Heart left ventricle (tissue), 16 donors: ENCODE measurements around the gene SEPSECS. TPM values are rescaled to one million over a fixed set of nuclear protein-coding genes. Genes with fewer than 3 reads are reported as not detected.

Experiments
- ATAC-seq, 4 donors: fragments of 200-7000 bp; cut with Tn5 transposase; one replicate each; pipeline ENCODE4 v1.9.1; 2020 to 2022; ENCODE audit warnings: moderate library complexity in 4 of 4, mild to moderate bottlenecking in 3 of 4, moderate number of reproducible peaks in 1 of 4
- DNase-seq, 5 donors: peaks; one replicate each; pipeline ENCODE4 v3.0.0-alpha.2; 2020
- H3K27ac ChIP-seq, 12 donors: fragments of 200-600 bp; sonication (generic) in 4 of 12; one replicate each; pipeline versions ENCODE4 v1.5.0 to v1.8.0; 2016 to 2022; ENCODE audit warnings: mild to moderate bottlenecking in 2 of 12
- H3K27me3 ChIP-seq, 9 donors: fragments of 200-600 bp; sonication (generic) in 2 of 9; one replicate each; pipeline versions ENCODE4 v1.5.1 to v1.8.0; 2016 to 2022; ENCODE audit warnings: mild to moderate bottlenecking in 3 of 9
- H3K36me3 ChIP-seq, 9 donors: fragments of 200-600 bp; sonication (generic) in 2 of 9; one replicate each; pipeline versions ENCODE4 v1.5.0 to v1.8.0; 2018 to 2022; ENCODE audit warnings: mild to moderate bottlenecking in 2 of 9
- H3K4me1 ChIP-seq, 12 donors: fragments of 200-600 bp; sonication (generic) in 4 of 12; one replicate each; pipeline versions ENCODE4 v1.5.0 to v1.8.0; 2016 to 2022; ENCODE audit warnings: mild to moderate bottlenecking in 3 of 12
- H3K4me3 ChIP-seq, 12 donors: fragments of 200-600 bp; sonication (generic) in 4 of 12; one replicate each; pipeline versions ENCODE4 v1.5.0 to v1.8.0; 2017 to 2022; ENCODE audit warnings: mild to moderate bottlenecking in 9 of 12, moderate library complexity in 4 of 12
- H3K9me3 ChIP-seq, 12 donors: fragments of 200-600 bp; sonication (generic) in 4 of 12; one replicate each; pipeline versions ENCODE4 v1.5.0 to v1.8.0; 2016 to 2022; ENCODE audit warnings: mild to moderate bottlenecking in 1 of 12
- POLR2A ChIP-seq, 2 donors: fragments of 450-650 bp; IDR thresholded peaks; one replicate each; pipeline ENCODE4 v1.6.1; 2017; ENCODE audit warnings: antibody characterized with exemption in 2 of 2, mild to moderate bottlenecking in 2 of 2, moderate library complexity in 2 of 2
- WGBS, 4 donors: extraction: QIAGEN DNeasy Blood & Tissue Kit in 2 of 4; methylation state at CpG; one replicate each; pipeline versions ENCODE4 v1.1.5 to v1.1.7; 2013 to 2018; 5-methylcytosine and 5-hydroxymethylcytosine counted together
- intact Hi-C, 10 donors: fragments of 100-400 bp; cut with DNase I; formaldehyde crosslinking; loops; one replicate each; pipeline versions ENCODE4 v1.11.1 to v1.14.2; 2022
- polyA plus RNA-seq, 2 donors: library from polyadenylated mRNA; stranded (reverse); fragments of 200-250 nt; gene quantifications; one replicate each; pipeline ENCODE4 v1.2.3, GENCODE V29; 2013
- total RNA-seq, 9 donors: library from RNA; depleted of rRNA in 2 of 9; stranded (reverse); fragments of >200 nt in 2 of 9; fragmentation: NEBNext Ultra II Directional in 3 of 9; extraction: Animal tissue kit (Norgen Biotek cat#: 25700) in 3 of 9; gene quantifications; one replicate each; pipeline versions ENCODE4 v1.1.0 to v1.2.4, GENCODE V29; 2016 to 2023
- TF ChIP-seq, protein P1 (sequence below), 12 donors: fragments of 200-600 bp; sonication (generic) in 4 of 12; IDR thresholded peaks; one replicate each; pipeline versions ENCODE4 v1.5.0 to v1.8.0; 2018 to 2022; ENCODE audit warnings: antibody characterized with exemption in 12 of 12, mild to moderate bottlenecking in 5 of 12
- donor health status: ischemic (EF 13 %, LVEDD 7.1; RV severe dilation, severe dysfunction).
- donor health status: healthy with polysubstance abuse.
- donor health status: DM: no; HTN: yes; CAD: no.
- donor health status: DM: no; HTN: no; CAD: no.
- donor health status: ischemic (EF 25% LVEDD 6.9; RV normal size, moderate dysfunction).
- donor health status: ischemic (EF 25% LVEDD 5.7; RV mildly dilated, moderate dysfunction).
- donor health status: healthy.
- donor health status: DM: yes; HTN: yes; CAD: no.
- donor health status: ischemic (EF 35%, LVEDD 5.7; RV mildly dilated, moderate dysfunction).
- donor health status: nonischemic (EF 11% LVEDD 7.7; RV severe dilation, severe dysfunction).
- donor health status: DM: yes; HTN: yes; CAD: no.
- donor health status: PGD.
- donor health status: ischemic (EF 29% LVEDD 5.4; RV normal size, mild dysfunction).
- donor health status: nonischemic (EF 23%, LVEDD 6.1; RV moderate dilation, normal function).

SEPSECS gene
- total and polyA plus RNA-seq, 11 donors, result 2.0 to 7.6 (median 5.6) TPM

DNA sequence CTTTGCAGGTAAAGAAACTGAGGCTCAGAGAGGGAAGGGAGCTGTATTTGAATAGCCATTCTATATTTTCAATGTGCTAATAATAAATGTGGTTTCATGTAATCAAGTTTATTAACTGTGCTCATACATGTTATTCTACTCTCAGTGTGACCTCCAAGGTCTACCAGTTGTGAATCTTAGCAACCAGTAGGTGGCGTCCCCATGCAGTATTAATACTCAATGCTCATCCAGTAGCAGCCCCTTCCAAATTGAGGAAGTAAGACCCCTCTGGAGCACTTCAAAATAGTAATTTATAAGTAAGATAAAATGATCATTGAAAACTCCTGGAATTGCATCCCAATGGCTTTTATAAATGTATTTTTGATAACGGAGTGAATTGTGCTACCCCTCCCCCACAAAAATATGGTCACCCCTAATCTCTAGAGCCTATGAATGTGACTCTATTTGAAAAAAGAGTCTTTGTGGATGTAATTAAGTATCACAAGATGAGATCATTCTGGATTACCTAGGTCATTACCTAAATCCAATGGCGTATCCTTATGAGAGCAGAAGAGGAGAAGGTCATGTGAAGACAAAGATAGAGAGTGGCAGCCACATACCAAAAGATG lies 20.4 kb upstream of the SEPSECS start:
- H3K27ac ChIP-seq, result no peak overlapping the region
- no peak for DNase-seq
- intact Hi-C loops, result loop anchor here in 4 of 10 donors (5.0 to 10.0 kb wide), 3 partner anchors 114 to 187 kb away; no protein-coding TSS in a partner anchor
- H3K9me3 ChIP-seq, result no peaks in the 10 kb centered on the region
- H3K4me1 ChIP-seq, result no peaks in the 10 kb centered on the region
- H3K36me3 ChIP-seq, result no peaks in the 10 kb centered on the region
- no peak overlapping the region for H3K4me3 ChIP-seq
- TF ChIP-seq POLR2A (IDR thresholded peaks at IDR 0.05), result no peak
- TF ChIP-seq, protein P1, sequence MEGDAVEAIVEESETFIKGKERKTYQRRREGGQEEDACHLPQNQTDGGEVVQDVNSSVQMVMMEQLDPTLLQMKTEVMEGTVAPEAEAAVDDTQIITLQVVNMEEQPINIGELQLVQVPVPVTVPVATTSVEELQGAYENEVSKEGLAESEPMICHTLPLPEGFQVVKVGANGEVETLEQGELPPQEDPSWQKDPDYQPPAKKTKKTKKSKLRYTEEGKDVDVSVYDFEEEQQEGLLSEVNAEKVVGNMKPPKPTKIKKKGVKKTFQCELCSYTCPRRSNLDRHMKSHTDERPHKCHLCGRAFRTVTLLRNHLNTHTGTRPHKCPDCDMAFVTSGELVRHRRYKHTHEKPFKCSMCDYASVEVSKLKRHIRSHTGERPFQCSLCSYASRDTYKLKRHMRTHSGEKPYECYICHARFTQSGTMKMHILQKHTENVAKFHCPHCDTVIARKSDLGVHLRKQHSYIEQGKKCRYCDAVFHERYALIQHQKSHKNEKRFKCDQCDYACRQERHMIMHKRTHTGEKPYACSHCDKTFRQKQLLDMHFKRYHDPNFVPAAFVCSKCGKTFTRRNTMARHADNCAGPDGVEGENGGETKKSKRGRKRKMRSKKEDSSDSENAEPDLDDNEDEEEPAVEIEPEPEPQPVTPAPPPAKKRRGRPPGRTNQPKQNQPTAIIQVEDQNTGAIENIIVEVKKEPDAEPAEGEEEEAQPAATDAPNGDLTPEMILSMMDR (IDR thresholded peaks at IDR 0.05), result peak; percentile 28 to 64 (median 51)
- peak in 3 of 4 donors; percentile 55 to 69 (median 62) for ATAC-seq
- no peaks in the 10 kb centered on the region for H3K27me3 ChIP-seq
- 61 to 72% (median 69%) methylated on average over 3 of the region's 3 CpGs for WGBS, 4 donors

DNA sequence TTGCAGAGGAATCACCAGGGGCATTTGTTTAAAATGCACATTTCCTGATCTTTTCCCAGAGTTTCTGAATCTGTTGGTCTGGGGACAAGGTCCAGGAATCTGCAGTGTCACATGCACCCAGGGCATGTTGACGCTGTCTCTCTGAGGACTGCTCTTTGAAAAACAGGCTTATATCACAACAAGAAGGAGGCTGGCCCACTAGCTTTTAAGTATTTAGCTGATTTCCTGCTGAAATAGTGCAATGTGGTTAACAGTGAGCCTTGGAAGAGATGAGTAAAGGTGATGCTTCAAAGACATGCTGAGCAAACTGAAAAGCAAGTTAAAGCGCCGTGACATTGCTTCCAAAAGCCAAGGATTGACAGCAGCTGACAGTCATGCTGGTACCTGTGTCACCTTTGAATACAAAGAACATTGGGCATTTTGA lies 18.6 kb upstream of the SEPSECS start:
- WGBS, 4 donors, result 67 to 82% (median 70%) methylated on average over 3 of the region's 3 CpGs
- peaks cover 0 to 13% (median 7%) of the 10 kb centered on the region in 12 donors for H3K4me1 ChIP-seq

DNA sequence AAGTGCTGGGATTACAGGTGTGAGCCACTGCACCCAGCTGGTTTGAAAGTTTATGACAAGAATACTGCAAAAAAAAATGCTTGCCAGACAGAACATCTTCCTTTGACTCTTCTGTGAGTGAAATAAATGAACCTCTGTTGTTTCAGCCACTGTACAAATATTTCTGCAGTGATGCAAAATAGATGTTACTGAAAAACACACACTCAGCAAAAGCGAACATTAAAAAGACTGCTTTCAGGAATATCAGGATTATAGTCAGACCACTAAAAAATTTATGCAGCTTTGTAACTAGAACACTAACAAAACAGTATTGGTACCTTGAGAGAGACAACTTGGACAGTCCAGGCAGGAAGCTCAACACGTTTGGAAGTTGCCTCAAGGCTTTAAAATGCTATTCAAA lies 16.9 kb upstream of the SEPSECS start:
- ATAC-seq (no peak), DNase-seq (no peak)
- no peaks in the 10 kb centered on the region for H3K36me3 ChIP-seq
- no peak overlapping the region for H3K4me3 ChIP-seq
- TF ChIP-seq, protein P1 (IDR thresholded peaks at IDR 0.05), result no peak
- no peak for TF ChIP-seq POLR2A (IDR thresholded peaks at IDR 0.05)
- peaks cover 0 to 30% (median 16%) of the 10 kb centered on the region in 12 donors for H3K4me1 ChIP-seq
- intact Hi-C loops, result loop anchor here in 5 of 10 donors (5.0 to 10.0 kb wide), 6 partner anchors 55 to 198 kb away; partner anchors contain the start of genes PI4K2B (in 3 of the 5), ZCCHC4 (in 2 of the 5) and ANAPC4 (in 1 of the 5)
- WGBS, 4 donors, result 64 to 79% (median 70%) methylated on average over 2 of the region's 2 CpGs
- H3K27me3 ChIP-seq, result no peaks in the 10 kb centered on the region
- no peaks in the 10 kb centered on the region for H3K9me3 ChIP-seq
- H3K27ac ChIP-seq, result no peak overlapping the region

More for the DNA sequence above, 18.6 kb upstream of the SEPSECS start:
- Histone ChIP-seq H3K36me3 (no peaks in the 10 kb centered on the region), H3K27me3 (no peaks in the 10 kb centered on the region), H3K4me3 (no peak overlapping the region), H3K9me3 (no peaks in the 10 kb centered on the region), H3K27ac (no peak overlapping the region)
- intact Hi-C loops, result loop anchor here in 5 of 10 donors (5.0 to 10.0 kb wide), 6 partner anchors 53 to 196 kb away; partner anchors contain the start of genes PI4K2B (in 3 of the 5), ZCCHC4 (in 2 of the 5) and ANAPC4 (in 1 of the 5)
- ATAC-seq, result no peak
- TF ChIP-seq, protein P1 (IDR thresholded peaks at IDR 0.05), result no peak
- no peak for TF ChIP-seq POLR2A (IDR thresholded peaks at IDR 0.05)
- DNase-seq, result no peak

DNA sequence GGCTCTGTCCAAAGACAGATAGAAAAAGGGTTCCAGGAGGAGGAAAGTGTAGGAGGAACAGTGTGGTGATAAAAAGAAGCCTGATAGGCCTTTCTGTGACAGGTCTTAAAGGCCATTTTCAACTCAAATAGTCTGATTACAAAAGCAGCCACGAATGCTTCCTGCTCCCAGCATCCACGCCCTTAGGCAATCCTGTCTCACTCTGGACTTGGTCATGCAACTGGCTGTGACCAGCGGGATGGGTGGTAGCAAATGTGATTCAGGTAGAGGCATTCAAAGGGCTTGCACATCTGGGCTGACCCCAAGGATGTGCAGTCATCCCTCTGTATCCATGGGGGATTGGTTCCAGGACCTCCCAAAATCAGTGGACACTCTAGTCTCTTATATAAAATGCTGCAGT lies 14.4 kb upstream of the SEPSECS start:
- no peak for ATAC-seq
- no peak for DNase-seq
- peak overlapping the region in 6 of 12 donors; percentile 71 to 89 (median 78) for H3K27ac ChIP-seq
- H3K9me3 ChIP-seq, result no peaks in the 10 kb centered on the region
- no peak overlapping the region for H3K4me3 ChIP-seq
- H3K27me3 ChIP-seq, result no peaks in the 10 kb centered on the region
- intact Hi-C loops, result loop anchor here in 5 of 10 donors (5.0 to 10.0 kb wide), 6 partner anchors 58 to 200 kb away; partner anchors contain the start of genes PI4K2B (in 3 of the 5), ZCCHC4 (in 2 of the 5) and ANAPC4 (in 1 of the 5)
- TF ChIP-seq POLR2A (IDR thresholded peaks at IDR 0.05), result no peak
- H3K4me1 ChIP-seq, result peaks cover 0 to 38% (median 16%) of the 10 kb centered on the region in 12 donors
- 40 to 63% (median 57%) methylated on average over 3 of the region's 3 CpGs for WGBS, 4 donors
- H3K36me3 ChIP-seq, result peaks cover 0 to 4% (median 0%) of the 10 kb centered on the region in 9 donors
